ENCODE data around the gene ANXA7. TPM values are rescaled to one million over a fixed set of nuclear protein-coding genes. Genes with fewer than 3 reads are reported as not detected.
"Not testable (repeated sequence)": the region's sequence is repeated elsewhere in the genome, so short reads cannot be mapped to it uniquely, and the experiment has no call there.

ANXA7 gene
- total and polyA plus RNA-seq, 8 donors = 63.7 to 118 (median 75.1) TPM

- no peak overlapping the region for H3K4me3 ChIP-seq
- intact Hi-C loops (cut with DNase I) = no loop called here
- ATAC-seq (peak; percentile 34), DNase-seq (no peak)
- H3K27ac ChIP-seq = no peak overlapping the region
- TF ChIP-seq, protein P1, sequence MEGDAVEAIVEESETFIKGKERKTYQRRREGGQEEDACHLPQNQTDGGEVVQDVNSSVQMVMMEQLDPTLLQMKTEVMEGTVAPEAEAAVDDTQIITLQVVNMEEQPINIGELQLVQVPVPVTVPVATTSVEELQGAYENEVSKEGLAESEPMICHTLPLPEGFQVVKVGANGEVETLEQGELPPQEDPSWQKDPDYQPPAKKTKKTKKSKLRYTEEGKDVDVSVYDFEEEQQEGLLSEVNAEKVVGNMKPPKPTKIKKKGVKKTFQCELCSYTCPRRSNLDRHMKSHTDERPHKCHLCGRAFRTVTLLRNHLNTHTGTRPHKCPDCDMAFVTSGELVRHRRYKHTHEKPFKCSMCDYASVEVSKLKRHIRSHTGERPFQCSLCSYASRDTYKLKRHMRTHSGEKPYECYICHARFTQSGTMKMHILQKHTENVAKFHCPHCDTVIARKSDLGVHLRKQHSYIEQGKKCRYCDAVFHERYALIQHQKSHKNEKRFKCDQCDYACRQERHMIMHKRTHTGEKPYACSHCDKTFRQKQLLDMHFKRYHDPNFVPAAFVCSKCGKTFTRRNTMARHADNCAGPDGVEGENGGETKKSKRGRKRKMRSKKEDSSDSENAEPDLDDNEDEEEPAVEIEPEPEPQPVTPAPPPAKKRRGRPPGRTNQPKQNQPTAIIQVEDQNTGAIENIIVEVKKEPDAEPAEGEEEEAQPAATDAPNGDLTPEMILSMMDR (IDR thresholded peaks at IDR 0.05) = no peak
- no peaks in the 10 kb centered on the region for H3K4me1 ChIP-seq
- H3K27me3 ChIP-seq = no peaks in the 10 kb centered on the region
- no peaks in the 10 kb centered on the region for H3K36me3 ChIP-seq
- H3K9me3 ChIP-seq = no peaks in the 10 kb centered on the region
These were observed 75.0 kb downstream of the ANXA7 start for GRCh38 chr10:73338801-73339368.

DNA sequence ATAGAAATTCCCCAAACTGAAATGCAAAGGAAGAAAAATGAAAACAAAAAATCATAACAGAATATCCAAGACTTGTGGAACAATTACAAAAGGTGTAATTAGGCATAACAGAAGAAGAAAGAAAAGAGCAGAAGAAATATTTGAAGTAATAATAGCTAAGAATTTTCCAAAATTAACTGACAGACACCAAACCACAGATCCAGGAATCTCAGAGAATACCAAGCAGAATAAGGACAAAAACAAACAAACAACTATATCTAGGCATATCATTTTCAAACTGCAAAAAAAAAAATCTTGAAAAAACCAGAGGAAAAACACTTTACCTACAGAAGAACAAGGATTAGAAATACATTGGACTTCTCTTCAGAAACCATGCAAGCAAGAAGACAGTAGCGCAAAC, 80.7 kb downstream of the ANXA7 start:
- Histone ChIP-seq H3K9me3 (no peaks in the 10 kb centered on the region), H3K27me3 (no peaks in the 10 kb centered on the region), H3K4me1 (no peaks in the 10 kb centered on the region), H3K27ac (no peak overlapping the region), H3K4me3 (no peak overlapping the region), H3K36me3 (no peaks in the 10 kb centered on the region)
- intact Hi-C loops (cut with DNase I) = no loop called here
- ATAC-seq (no peak), DNase-seq (no peak)
- TF ChIP-seq, protein P1 (IDR thresholded peaks at IDR 0.05) = no peak

DNA sequence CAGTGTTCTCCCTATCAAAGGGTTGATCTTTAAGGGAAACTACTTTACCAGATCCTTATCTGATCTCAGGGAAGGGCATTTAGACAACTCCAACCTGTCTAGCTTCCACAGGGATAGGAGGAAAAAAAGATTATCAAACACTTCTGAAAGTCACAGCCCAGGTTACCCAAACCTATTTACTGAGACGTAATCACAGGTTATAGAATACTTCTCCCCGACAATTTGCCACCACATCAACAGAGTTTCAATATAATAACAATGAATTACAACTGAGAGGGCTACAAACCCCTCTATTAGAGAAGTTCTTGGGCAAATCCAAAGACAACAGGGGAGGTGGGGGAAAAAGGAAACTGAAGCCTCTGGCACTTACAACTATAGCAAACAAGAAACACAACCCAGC, 81.5 kb downstream of the ANXA7 start:
- H3K4me3 ChIP-seq = no peak overlapping the region
- H3K36me3 ChIP-seq = no peaks in the 10 kb centered on the region
- intact Hi-C loops (cut with DNase I) = no loop called here
- TF ChIP-seq, protein P1 (IDR thresholded peaks at IDR 0.05) = no peak
- no peaks in the 10 kb centered on the region for H3K4me1 ChIP-seq
- no peaks in the 10 kb centered on the region for H3K9me3 ChIP-seq
- DNase-seq (no peak), ATAC-seq (no peak)
- H3K27ac ChIP-seq = no peak overlapping the region
- no peaks in the 10 kb centered on the region for H3K27me3 ChIP-seq

GRCh38 chr10:73328523-73328922, 85.3 kb downstream of the ANXA7 start:
- DNase-seq; H3K36me3 ChIP-seq; H3K9me3 ChIP-seq; H3K4me3 ChIP-seq; H3K4me1 ChIP-seq; H3K27ac ChIP-seq; ATAC-seq; intact Hi-C loops (cut with DNase I); H3K27me3 ChIP-seq: not testable (repeated sequence)

- H3K27ac ChIP-seq; DNase-seq; H3K9me3 ChIP-seq; H3K27me3 ChIP-seq; intact Hi-C loops (cut with DNase I); ATAC-seq; H3K4me3 ChIP-seq; H3K36me3 ChIP-seq; H3K4me1 ChIP-seq: not testable (repeated sequence)
These were observed 88.6 kb downstream of the ANXA7 start for GRCh38 chr10:73325290-73325689.

Other genes with a start within 250 kb of the ANXA7 start
- 10 to 100 TPM; 22.6 to 25.0 TPM for gene ECD, start 246.1 kb downstream of the ANXA7 start, total RNA-seq
- gene ECD, start 246.1 kb downstream of the ANXA7 start, polyA plus RNA-seq (ENCODE audit: insufficient read length in 6 of 6) = 10 to 100 TPM; 35.8 to 42.7 (median 36.8) TPM
- gene FAM149B1, start 245.9 kb downstream of the ANXA7 start, total RNA-seq = 10 to 100 TPM; 20.4 to 26.4 TPM
- gene FAM149B1, start 245.9 kb downstream of the ANXA7 start, polyA plus RNA-seq (ENCODE audit: insufficient read length in 6 of 6) = 10 to 100 TPM; 41.8 to 58.8 (median 51.3) TPM
- gene DNAJC9, start 166.8 kb downstream of the ANXA7 start, total RNA-seq = 10 to 100 TPM; 14.6 to 17.6 TPM
- gene DNAJC9, start 166.8 kb downstream of the ANXA7 start, polyA plus RNA-seq (ENCODE audit: insufficient read length in 6 of 6) = 10 to 100 TPM; 29.2 to 34.8 (median 32.8) TPM
- gene MRPS16, start 161.4 kb downstream of the ANXA7 start, total RNA-seq = 10 to 100 TPM; 67.3 to 83.6 TPM
- gene MRPS16, start 161.4 kb downstream of the ANXA7 start, polyA plus RNA-seq (ENCODE audit: insufficient read length in 6 of 6) = 10 to 100 TPM; 57.2 to 74.1 (median 65.6) TPM
- gene CFAP70, start 55.2 kb downstream of the ANXA7 start, total RNA-seq = 1 to 10 TPM in 1 of 2 donors, under 1 TPM in 1; 0.87 to 3.2 TPM
- gene CFAP70, start 55.2 kb downstream of the ANXA7 start, polyA plus RNA-seq (ENCODE audit: insufficient read length in 6 of 6) = 10 to 100 TPM in 4 of 6 donors, 1 to 10 TPM in 2; 9.0 to 21.8 (median 15.8) TPM
- 1 to 10 TPM; 1.3 to 2.7 TPM for gene MSS51, start 19.5 kb upstream of the ANXA7 start, total RNA-seq
- gene MSS51, start 19.5 kb upstream of the ANXA7 start, polyA plus RNA-seq (ENCODE audit: insufficient read length in 6 of 6) = 1 to 10 TPM; 4.2 to 7.0 (median 5.6) TPM
- gene PPP3CB, start 82.0 kb upstream of the ANXA7 start, total RNA-seq = 10 to 100 TPM; 32.3 to 39.7 TPM
- gene PPP3CB, start 82.0 kb upstream of the ANXA7 start, polyA plus RNA-seq (ENCODE audit: insufficient read length in 6 of 6) = 10 to 100 TPM; 63.0 to 71.3 (median 69.2) TPM
- gene USP54, start 177.3 kb upstream of the ANXA7 start, total RNA-seq = 100 to 1,000 TPM in 1 of 2 donors, 10 to 100 TPM in 1; 67.3 to 122 TPM
- 10 to 100 TPM; 54.8 to 69.3 (median 62.9) TPM for gene USP54, start 177.3 kb upstream of the ANXA7 start, polyA plus RNA-seq (ENCODE audit: insufficient read length in 6 of 6)
- gene MYOZ1, start 227.4 kb upstream of the ANXA7 start, total RNA-seq = 1 to 10 TPM in 1 of 2 donors, under 1 TPM in 1; 0.99 to 2.1 TPM
- 1 to 10 TPM; 1.7 to 3.1 (median 2.7) TPM for gene MYOZ1, start 227.4 kb upstream of the ANXA7 start, polyA plus RNA-seq (ENCODE audit: insufficient read length in 6 of 6)
- gene SYNPO2L, start 242.0 kb upstream of the ANXA7 start, total RNA-seq = under 1 TPM; 0.20 to 0.42 TPM
- gene SYNPO2L, start 242.0 kb upstream of the ANXA7 start, polyA plus RNA-seq (ENCODE audit: insufficient read length in 6 of 6) = 1 to 10 TPM in 3 of 6 donors, under 1 TPM in 3; 0.60 to 1.3 (median 0.92) TPM

Data from left lung (tissue), 10 donors.